HG03520 (cell line): Measurements from ENCODE around the gene COX7B2.

Experiments used
- ATAC-seq: cut with Tn5 transposase; IDR thresholded peaks from one replicate; pipeline ENCODE4 v1.9.1; 2021; ENCODE audit warnings: mild to moderate bottlenecking, moderate library complexity; ENCODE audit not compliant: unreplicated experiment

The COX7B2 gene

DNA sequence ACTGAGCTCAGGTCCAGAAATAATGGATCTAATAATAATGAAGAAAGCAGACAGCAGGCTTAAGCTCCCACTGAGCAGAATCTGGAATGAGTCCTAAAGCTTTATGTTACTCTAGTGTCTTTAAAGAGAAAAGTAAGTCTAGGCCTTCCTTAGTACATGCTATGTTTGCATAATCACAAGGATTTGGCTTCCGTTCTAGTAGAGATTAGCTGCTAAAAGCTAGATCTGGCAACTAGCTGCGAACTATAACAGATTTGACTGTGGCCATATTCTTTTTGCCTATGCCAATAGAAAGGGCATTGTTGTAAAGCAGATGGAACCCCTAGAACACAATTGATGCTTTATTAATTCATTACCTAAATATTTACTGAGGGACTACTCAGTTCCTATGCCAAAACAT lies 19.0 kb downstream of the COX7B2 start:
- no peak for ATAC-seq

DNA sequence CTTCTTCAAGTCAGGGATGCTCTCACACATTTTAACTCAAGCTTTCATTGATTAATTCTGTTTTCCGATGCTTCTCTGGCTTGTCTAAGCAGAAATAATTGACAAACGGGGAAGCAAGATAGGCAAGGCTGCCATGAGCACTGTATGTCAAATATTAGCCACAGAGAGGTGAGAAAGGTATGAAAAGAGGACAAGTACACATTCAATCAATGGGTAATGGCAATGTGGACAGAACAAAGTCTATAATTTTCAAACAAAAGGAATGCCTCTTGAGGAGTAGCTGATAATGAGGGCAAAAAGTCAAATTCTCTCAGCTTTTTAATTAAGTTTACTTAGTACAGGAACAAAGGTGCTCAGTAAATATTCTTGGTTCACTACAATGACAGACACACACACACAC lies 19.6 kb downstream of the COX7B2 start:
- ATAC-seq = no peak

DNA sequence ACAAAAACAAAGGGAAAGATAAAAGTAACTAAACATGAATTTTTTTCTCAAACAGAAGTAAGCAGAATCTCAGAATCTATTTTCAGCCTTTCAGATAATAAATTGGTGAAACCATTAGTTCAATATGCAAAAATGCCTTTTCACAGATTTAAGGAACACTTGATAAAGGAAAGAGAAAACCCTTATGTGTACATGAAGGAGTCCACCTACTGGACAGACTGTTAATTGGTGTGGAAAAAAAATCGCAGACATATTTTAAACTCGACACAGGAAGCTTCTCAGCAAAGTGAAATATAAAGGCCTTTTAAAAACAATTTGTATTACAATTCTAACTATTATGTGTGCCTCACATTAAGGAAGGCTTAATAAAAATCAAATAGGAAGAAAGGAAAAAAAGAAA lies 22.3 kb downstream of the COX7B2 start:
- ATAC-seq = no peak

DNA sequence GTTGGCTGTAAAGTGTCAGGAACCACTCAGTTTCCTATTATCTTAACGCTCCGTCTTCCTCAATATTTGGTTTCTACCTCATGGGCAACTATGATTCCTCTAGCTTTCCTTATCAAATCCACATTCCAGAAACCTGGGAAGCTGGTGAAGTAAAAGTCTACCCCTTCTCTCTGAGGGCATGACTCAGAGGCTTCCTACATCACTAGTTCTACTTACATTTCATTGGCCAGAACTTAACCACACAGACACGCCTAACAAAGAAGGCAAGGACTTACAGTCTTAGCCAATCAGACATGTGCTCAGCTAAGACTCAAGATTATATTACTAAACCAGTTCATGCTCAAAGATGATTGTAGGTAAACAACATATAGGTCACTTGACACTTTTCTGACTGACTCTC lies 30.4 kb downstream of the COX7B2 start:
- ATAC-seq = no peak

DNA sequence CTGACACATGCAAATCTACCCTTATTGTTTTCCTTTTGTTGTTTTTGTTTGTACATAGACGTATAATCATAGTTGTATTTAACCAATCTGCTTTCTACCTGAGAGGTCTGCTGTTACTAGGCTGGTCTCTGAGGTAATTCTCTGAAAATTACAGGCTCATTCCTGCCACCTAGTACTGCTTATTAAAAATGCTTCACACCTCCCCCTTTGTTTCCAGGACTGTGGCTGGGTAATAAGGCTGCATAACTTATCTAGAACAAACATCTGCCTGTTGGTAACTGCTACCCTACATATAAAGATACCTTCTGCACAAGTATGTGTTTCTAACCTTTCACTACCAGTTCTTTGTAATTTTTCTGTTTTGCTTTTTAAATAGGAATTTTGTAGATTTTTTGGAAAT lies 34.2 kb downstream of the COX7B2 start:
- ATAC-seq = no peak

DNA sequence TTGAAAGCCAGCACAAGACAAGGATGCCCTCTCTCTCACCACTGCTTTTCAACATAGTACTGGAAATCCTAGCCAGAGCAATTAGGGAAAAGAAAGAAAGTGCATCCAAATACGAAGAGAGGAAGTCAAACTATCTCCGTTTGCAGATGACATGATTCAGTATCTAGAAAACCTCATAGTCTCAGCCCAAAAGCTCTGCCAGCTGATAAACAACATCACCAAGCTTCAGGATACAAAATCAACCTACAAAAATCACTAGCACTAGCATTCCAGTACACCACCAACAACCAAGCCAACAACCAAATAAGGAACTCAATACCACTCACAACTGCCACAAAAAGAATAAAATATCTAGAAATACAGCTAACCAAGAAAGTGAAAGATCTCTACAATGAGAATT lies 38.6 kb downstream of the COX7B2 start:
- no peak for ATAC-seq

DNA sequence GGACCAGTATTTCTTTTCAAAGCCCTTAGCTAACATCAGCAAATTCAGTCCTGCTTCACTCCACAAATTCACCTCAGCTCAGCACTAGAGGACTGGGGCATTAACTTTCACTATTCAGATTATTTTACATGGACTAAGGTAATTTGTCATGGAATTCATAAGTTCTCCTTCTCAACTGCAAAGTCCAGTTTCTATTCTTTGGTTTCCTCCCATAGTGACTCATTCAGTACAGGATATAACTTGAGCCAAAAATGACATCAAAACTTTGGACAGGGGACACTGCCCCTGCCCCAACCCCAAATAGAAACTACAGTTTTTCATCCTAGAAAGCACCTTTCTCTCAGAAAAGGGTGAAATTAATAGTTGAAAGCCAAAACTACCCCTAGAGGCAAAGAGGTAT lies 52.7 kb downstream of the COX7B2 start:
- no peak for ATAC-seq

DNA sequence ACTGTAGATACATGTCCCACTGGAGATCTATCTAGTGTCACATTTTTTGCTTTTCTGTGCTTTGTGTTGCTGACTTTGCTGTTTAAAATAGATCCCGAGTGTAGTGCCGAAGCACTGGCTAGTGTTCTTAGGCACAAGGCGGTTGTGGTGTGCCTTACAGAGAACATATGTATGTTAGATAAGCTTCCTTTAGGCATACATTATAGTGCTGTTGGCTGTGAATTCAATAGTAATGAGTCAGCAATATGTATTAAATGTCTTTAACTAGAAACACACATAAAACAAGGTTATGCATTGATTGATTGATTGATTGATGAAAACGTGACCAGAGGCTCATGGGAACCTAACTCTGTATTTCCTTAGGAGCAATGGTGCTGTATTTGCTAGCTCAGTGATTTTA lies 56.2 kb downstream of the COX7B2 start:
- no peak for ATAC-seq

DNA sequence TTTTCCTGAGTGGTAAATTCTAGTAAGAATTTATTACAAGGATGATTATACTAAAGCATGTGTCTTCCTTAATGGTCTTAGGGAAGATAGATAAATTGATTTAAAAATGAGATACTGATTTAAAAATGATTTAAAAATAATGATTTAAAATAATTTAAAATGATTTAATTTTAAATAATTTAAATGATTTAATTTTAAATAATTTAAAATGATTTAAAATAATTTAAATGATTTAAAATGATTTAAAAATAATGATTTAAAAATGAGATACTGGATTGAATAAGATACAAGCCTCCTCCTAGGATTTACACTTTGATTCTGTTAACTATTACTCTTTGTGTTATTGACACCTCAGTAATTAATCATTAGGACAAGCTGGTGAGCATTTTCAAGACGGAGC lies 59.0 kb downstream of the COX7B2 start:
- ATAC-seq = no peak

DNA sequence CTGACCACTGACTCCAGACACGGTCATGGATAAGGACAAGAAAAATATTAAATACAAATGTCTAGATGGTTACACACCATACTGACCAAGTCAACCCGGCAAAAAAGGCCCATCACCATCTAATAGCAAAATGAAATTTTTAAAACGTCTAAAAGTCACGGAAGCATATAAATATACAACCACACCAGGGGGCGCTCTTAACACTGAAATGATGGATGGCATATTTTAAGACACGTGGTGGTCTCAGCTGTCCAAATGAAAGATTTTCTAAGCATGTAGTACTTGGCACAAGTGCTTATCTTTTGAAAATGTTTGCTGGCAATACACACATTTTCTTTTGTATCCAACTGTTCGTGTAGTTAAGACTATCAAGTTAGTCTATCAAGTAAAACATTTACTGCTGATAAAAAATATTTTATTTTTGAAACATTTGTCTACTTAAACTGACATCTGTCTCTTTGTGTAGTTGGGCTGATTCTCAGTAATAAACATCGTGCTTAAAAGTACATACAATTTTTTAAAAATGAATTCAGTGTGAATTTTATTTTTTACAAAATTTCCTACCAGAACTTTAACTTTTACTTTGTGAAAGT lies 64.6 kb downstream of the COX7B2 start:
- ATAC-seq = no peak

DNA sequence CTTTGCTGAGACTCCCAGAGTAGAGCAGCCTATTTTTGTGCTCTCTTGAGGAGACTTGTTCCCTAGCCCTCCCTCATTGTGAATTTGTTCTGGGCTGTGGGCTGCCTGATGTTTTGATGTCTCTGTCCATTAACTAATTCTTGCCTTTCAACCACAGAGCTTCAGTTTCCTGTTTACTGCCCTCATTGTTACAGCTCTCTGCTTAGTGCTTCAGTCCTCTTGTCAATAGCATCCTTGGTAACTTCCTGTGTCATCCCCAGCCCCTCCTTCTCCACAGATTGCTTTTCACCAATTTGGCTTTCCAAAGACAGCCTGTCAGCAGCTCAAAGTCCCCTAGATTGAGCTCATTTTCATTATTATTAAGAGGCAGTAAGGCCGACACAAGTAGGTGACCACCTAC lies 69.9 kb downstream of the COX7B2 start:
- no peak for ATAC-seq

DNA sequence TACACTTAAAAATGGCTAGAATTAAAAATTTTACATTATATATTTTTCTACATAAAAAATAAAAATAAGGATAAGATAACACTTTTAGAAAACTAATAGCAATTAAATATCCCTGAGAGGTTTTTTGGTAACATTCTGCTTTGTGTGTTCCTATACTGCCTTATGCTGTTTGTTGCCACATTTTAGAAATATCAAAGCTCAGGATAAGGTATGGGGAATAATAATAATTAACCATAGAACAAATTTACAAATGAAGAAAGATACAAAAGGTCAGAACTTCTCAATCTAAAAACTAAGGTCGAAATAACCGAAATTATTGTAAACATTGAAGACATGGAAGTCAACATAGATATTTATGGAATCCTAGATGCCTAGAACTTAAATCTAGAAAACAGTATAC lies 71.4 kb downstream of the COX7B2 start:
- ATAC-seq = no peak

DNA sequence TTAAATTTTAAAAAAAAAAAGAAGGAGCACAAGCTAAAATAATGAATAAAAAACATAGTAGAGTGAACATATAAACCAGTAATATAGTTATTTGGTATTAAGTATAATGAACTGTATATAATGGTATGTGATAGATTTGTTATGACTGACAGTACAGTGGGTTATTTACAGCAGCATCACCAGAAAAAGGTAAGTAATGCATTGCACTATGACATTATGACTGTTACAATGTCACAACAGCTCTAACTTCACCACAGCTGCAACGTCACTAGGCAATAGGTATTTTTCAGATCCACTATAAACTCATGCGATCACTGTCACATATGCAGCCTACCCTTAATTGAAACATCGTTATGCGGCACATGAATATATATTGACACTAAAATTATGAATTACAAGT lies 72.5 kb downstream of the COX7B2 start:
- ATAC-seq = no peak

DNA sequence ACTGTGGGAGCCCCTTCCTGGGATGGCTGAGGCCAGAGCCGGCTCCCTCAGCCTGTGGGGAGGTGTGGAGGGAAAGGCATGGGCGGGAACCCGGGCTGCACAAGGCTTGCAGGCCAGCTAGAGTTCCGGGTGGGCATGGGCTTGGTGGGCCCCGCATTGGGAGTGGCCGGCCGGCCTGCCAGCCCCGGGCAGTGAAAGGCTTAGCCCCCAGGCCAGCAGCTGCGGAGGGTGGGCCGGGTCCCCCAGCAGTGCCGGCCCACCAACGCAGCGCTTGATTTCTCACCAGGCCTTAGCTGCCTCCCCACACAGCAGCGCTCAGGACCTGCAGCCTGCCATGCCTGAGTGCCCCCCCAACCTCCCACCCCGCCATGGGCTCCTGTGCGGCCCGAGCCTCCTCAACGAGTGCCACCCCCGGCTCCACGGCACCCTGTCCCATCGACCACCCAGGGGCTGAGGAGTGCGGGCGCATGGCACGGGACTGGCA lies 78.0 kb downstream of the COX7B2 start:
- no peak for ATAC-seq

DNA sequence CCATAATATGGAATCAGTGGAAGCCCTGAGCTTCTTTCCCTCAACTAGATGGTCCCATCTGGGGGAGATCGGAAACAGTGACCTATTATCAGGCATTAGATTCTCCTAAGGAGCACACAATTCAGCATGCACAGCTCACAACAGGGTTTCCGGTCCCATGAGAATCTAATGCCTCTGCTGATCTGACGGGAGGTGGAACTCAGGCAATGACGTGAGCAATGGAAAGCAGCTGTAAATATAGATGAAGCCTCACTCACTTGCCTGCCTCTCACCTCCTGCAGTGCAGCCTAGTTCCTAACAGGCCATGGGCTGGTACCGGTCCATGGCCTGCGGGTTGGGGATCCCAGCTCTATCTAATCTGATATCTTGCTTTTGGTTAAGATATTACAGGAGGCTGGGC lies 88.9 kb downstream of the COX7B2 start:
- ATAC-seq = no peak

DNA sequence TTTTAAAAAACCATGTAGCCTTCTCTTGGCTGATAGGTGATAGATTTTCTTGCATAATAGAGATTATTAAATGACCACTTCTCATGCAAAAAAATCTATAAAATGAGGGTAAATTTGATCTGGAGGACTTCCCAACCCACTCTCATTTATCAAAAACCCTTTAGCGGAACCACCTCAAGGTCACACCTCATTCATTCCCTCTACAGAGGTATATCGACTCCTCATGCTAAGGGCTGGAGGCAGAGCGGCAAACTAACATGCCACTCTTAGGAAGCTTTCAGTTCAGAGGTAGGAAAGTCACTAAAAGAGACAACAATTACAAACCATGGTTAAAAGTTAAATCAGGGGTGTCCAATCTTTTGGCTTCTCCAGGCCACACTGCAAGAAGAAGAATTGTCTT lies 90.0 kb downstream of the COX7B2 start:
- ATAC-seq = no peak

DNA sequence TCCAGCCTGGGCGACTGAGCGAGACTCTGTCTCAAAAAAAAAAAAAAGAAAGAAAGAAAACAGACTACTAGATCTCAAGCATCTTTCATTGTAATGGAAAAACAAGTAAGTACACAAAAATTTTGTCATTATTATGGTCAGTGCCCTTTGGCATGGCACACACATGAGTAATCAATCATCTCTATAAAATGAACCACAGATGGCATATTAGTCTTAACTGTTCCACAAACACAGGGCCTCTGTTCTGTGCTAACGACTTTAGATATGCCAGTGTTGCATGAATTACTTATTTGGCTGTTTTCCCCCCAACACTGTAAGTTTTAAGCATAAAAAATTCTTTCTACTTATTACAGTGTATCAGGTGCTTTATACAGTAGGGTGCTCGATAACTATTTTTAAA lies 90.4 kb downstream of the COX7B2 start:
- no peak for ATAC-seq

DNA sequence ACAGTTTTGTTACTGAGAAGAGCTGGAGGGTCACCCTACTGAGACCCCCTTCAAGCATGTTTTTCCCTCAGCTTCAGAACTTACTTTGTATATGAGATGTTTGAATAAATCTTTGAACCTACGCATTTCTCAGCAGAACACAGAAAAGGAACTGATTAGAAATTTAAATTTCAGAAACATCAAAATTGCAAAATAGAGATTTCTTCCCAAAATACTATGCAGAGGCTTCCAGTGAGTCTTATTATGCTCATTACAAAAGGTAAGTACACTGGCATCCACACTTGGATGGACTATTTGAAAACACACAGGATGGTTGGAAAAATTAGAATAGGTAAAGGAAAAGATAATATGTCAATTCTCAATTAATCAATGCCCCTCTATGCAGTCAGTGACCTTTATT lies 91.2 kb downstream of the COX7B2 start:
- ATAC-seq = no peak

DNA sequence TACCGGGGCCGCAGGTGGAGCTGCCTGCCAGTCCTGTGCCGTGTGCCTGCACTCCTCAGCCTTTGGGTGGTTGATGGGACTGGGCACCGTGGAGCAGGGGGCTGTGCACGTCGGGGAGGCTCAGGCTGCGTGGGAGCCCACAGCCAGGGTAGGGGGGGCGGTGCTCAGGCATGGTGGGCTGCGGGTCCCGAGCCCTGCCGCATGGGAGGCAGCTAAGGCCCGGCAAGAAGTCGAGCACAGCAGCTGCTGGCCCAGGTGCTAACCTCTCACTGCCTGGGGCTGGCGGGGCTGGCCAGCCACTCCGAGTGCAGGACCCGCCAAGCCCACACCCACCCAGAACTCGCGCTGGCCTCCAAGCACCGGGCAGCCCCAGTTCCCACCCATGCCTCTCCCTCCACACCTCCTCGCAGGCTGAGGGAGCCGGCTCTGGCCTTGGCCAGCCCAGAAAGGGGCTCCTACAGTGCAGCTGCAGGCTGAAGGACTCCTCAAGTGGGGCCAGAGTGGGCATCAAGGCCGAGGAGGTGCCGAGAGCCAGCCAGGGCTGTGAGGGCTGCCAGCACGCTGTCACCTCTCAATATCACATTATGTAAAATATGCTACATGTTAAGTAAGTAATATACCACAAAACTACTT lies 104.1 kb downstream of the COX7B2 start:
- ATAC-seq = no peak

DNA sequence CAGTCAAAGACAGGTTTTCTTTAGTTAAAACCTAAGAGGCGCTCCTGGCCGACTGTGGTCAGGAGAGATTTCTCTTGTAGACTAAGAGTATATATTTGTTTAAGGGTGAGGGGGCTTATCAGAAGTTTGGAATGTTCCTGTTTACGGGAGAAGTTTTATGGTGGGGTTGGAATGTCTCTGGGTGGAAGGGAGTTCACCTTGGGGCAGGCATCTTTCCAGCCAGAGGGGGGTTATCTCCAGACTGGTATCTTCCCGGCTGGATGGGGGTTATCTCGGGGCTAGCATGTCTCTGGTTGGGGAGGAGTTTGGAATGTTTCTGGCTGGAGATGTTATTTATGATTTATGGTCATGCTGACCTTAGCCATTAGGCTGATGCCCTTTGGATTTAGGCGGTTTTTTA lies 116.0 kb downstream of the COX7B2 start:
- ATAC-seq = no peak

DNA sequence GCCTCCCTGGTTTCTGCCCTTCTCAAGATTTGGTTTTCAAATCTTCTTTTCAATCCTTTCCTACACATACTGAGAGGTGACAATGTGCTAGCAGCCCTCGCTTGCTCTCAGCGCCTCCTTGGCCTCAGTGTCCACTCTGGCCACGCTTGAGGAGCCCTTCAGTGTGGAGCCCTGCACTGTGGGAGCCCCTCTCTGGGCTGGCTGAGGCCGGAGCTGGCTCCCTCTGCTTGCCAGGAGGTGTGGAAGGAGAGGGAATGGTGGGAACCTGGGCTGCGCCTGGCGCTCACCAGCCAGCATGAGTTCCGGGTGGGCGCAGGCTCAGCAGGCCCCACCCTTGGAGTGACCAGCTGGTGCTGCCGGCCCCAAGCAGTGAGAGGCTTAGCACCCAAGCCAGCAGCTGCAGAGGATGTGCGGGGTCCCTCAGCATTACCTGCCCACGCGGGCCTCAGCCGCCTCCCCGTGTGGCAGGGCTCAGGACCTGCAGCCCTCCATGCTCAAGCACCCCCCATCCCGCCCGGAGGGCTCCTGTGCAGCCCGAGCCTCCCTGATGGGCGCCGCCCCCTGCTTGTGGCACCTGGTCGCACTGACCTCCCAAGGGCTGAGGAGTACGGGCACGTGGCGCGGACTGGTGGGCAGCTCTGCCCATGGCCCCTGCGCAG lies 127.5 kb downstream of the COX7B2 start:
- no peak for ATAC-seq

DNA sequence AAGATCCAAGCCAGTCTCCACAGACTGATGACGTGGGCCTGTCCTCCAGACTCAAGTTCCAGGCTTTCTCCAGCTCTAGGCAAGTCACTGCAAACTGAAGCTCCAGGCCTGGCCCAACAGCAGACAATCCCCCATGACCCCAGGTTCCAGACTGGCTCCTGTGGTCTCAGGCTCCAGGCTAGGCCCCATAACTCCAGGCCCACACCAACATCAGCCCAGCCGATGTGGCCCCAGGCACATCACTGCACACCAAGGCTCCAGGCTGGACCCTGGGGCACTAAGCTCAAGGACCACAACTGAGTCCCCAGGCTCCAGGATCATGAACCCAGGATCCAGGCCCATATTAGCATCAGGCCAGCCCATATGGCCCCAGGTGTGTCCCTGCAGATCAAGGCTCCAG lies 143.6 kb downstream of the COX7B2 start:
- ATAC-seq = no peak

DNA sequence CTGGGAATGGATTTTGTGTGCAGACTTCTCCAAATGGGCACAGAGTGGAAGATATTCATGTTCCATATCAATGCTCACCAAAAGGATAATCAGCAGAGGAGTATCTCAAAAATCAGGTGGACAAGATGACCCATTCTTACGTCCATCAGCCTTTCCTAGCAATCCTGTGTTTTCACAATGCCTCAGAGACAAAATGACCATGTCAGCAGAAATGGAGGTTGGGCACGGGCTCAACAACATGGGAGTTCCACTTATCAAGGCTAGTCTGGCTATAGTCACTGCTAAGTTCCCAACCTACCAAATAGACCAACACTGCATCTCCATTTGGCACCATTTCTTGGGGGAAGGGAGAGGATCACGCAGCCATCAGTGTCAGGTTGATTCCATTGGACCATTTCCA lies 179.0 kb downstream of the COX7B2 start:
- no peak for ATAC-seq
